Endothelial cell of umbilical vein (primary cell): ENCODE data around the gene PIGZ. TPM values are rescaled to one million over a fixed set of nuclear protein-coding genes. Genes with fewer than 3 reads are reported as not detected.

Experiments
- BruUV-seq: library from RNA; stranded (reverse); fragments of 400-500 nt; replicated peaks from 2 replicates; lab custom pipeline; 2021; lab: Mats Ljungman, UMichigan
- CTCF ChIA-PET: fragments of 300-600, 350-600 bp; sonication (Branson Sonifier 250); formaldehyde crosslinking; loops from one replicate; lab custom pipeline; 2021; ENCODE audit warnings: antibody characterized with exemption, inconsistent platforms; lab: Charles Lee
- POLR2A ChIA-PET: fragments of 300-600, 350-600 bp; sonication (Branson Sonifier 250); formaldehyde crosslinking; loops from one replicate; lab custom pipeline; 2021; ENCODE audit warnings: antibody characterized with exemption, inconsistent platforms; lab: Charles Lee
- DNase-seq: peaks from one replicate; pipeline ENCODE4 v3.0.0-alpha.2; 2011; ENCODE audit warnings: low read depth, low spot score
- FAIRE-seq: peaks from 2 replicates; lab custom pipeline; 2011; peaks lifted over from hg19 to GRCh38; lab: Jason Lieb, UNC
- H2AFZ ChIP-seq: 2 replicates; pipeline ENCODE4 v1.6.0; 2012; ENCODE audit warnings: low read depth, low read length, control low read depth, inconsistent platforms
- H3K27ac ChIP-seq: 2 replicates; pipeline ENCODE4 v1.5.1; 2011; ENCODE audit warnings: low read depth, mild to moderate bottlenecking, control low read depth, low read length, moderate library complexity; ENCODE audit not compliant: insufficient read depth
- H3K27me3 ChIP-seq, 2 experiments: 2 replicates each; pipeline versions ENCODE4 v1.6.0 to v1.6.1; 2011; ENCODE audit warnings: low read length in 2 of 2, mixed read lengths in 1 of 2; ENCODE audit not compliant: control insufficient read depth in 2 of 2, insufficient read depth in 2 of 2
- H3K36me3 ChIP-seq, 2 experiments: 2 replicates in 1 of 2; 3 replicates in 1 of 2; pipeline ENCODE4 v1.5.1; 2011; ENCODE audit warnings: low read length in 2 of 2, mild to moderate bottlenecking in 1 of 2, moderate library complexity in 1 of 2; ENCODE audit not compliant: control insufficient read depth in 2 of 2, insufficient read depth in 2 of 2; ENCODE audit errors: extremely low read depth in 1 of 2
- H3K4me1 ChIP-seq: 3 replicates; pipeline ENCODE4 v1.5.1; 2011; ENCODE audit warnings: mild to moderate bottlenecking, low read length; ENCODE audit not compliant: control insufficient read depth, insufficient read depth; ENCODE audit errors: extremely low read depth
- H3K4me2 ChIP-seq: 2 replicates; pipeline ENCODE4 v1.6.1; 2011; ENCODE audit warnings: low read length, control low read depth, mixed read lengths; ENCODE audit not compliant: insufficient read depth
- H3K4me3 ChIP-seq, 3 experiments: fragments of 200-600 bp in 1 of 3; sonication (generic), shearing (Covaris generic) in 1 of 3; replicated peaks in 1 of 3; 2 replicates each; pipeline ENCODE4 v1.5.1; 2011 to 2016; ENCODE audit warnings: control low read depth in 3 of 3, low read length in 3 of 3, mild to moderate bottlenecking in 2 of 3, inconsistent platforms in 1 of 3, low read depth in 1 of 3, moderate library complexity in 1 of 3; ENCODE audit not compliant: insufficient read depth in 1 of 3
- H3K79me2 ChIP-seq: 2 replicates; pipeline ENCODE4 v1.6.0; 2012; ENCODE audit warnings: low read length, inconsistent platforms; ENCODE audit not compliant: control insufficient read depth, insufficient read depth
- H3K9ac ChIP-seq: replicated peaks from 2 replicates; pipeline ENCODE3; 2011; ENCODE audit warnings: low read length, control low read depth; ENCODE audit not compliant: insufficient read depth; ENCODE audit errors: extremely low read depth
- H3K9me1 ChIP-seq: replicated peaks from 3 replicates; pipeline ENCODE4 v1.6.0; 2011; ENCODE audit warnings: mild to moderate bottlenecking, low read length; ENCODE audit not compliant: control insufficient read depth, insufficient read depth; ENCODE audit errors: extremely low read depth
- H3K9me3 ChIP-seq: replicated peaks from 2 replicates; pipeline ENCODE4 v1.5.1; 2012; ENCODE audit warnings: low read length, inconsistent platforms; ENCODE audit not compliant: control insufficient read depth, insufficient read depth
- H4K20me1 ChIP-seq: replicated peaks from 2 replicates; pipeline ENCODE3; 2011; ENCODE audit warnings: mild to moderate bottlenecking, low read length; ENCODE audit not compliant: control insufficient read depth, insufficient read depth; ENCODE audit errors: extremely low read depth
- CTCF ChIP-seq, 2 donors: IDR thresholded peaks; 1 replicate in 1 of 2; 2 replicates in 1 of 2; pipeline ENCODE4 v1.5.1; 2011; ENCODE audit warnings: low read length in 2 of 2, mild to moderate bottlenecking in 2 of 2, moderate library complexity in 2 of 2, control low read depth in 1 of 2, inconsistent platforms in 1 of 2, low read depth in 1 of 2; ENCODE audit not compliant: insufficient read depth in 1 of 2; ENCODE audit errors: extremely low read depth in 1 of 2
- EZH2 ChIP-seq: IDR thresholded peaks from 2 replicates; pipeline ENCODE4 v1.6.1; 2012; ENCODE audit warnings: borderline replicate concordance, low read depth, mild to moderate bottlenecking, moderate library complexity, low read length, inconsistent platforms; ENCODE audit not compliant: severe bottlenecking
- FOS ChIP-seq: IDR thresholded peaks from 2 replicates; pipeline ENCODE4 v1.6.1; 2011; ENCODE audit warnings: mild to moderate bottlenecking, low read length, moderate library complexity, borderline replicate concordance; ENCODE audit not compliant: insufficient read depth
- GATA2 ChIP-seq: IDR thresholded peaks from 2 replicates; pipeline ENCODE4 v1.7.0; 2011; ENCODE audit warnings: low read depth, mild to moderate bottlenecking, moderate library complexity, mixed read lengths, low read length; ENCODE audit not compliant: insufficient read length, insufficient read depth
- JUN ChIP-seq: IDR thresholded peaks from 2 replicates; pipeline ENCODE4 v1.6.1; 2011; ENCODE audit warnings: borderline replicate concordance, low read depth; ENCODE audit not compliant: insufficient read length, insufficient read depth
- MAX ChIP-seq: IDR thresholded peaks from 2 replicates; pipeline ENCODE4 v1.6.1; 2011; ENCODE audit not compliant: insufficient read depth, insufficient read length
- MYC ChIP-seq: IDR thresholded peaks from one replicate; pipeline ENCODE4 v1.6.1; 2011; ENCODE audit warnings: mild to moderate bottlenecking, low read depth, low read length
- POLR2A ChIP-seq: IDR thresholded peaks from 2 replicates; pipeline ENCODE4 v1.6.1; 2012; ENCODE audit warnings: low read depth, mild to moderate bottlenecking, control low read depth, low read length
- POLR2AphosphoS5 ChIP-seq: IDR thresholded peaks from 2 replicates; pipeline ENCODE4 v1.6.1; 2012; ENCODE audit warnings: low read depth, mild to moderate bottlenecking, control low read depth, low read length, moderate library complexity; ENCODE audit not compliant: insufficient read depth
- dilution Hi-C: fragments of 300-500 bp; cut with MboI; formaldehyde crosslinking; loops from one replicate; pipeline ENCODE4 v1.15.0; 2019; ENCODE audit warnings: low sequenced_read_pairs; ENCODE audit not compliant: extremely low pct_ligation_motif_present
- intact Hi-C: fragments of 100-400 bp; cut with micrococcal nuclease; formaldehyde crosslinking; loops from one replicate; pipeline ENCODE4 v1.10.0; 2022
- polyA plus RNA-seq, 4 experiments: library from polyadenylated mRNA; depleted of rRNA in 3 of 4; stranded (reverse) in 3 of 4; unstranded in 1 of 4; fragments of >200 nt; gene quantifications; 2 replicates each; pipeline versions ENCODE4 v1.2.1 to v1.2.3, GENCODE V29; 2011 to 2012; ENCODE audit warnings: missing spikeins in 1 of 4
- total RNA-seq: library from RNA; stranded (reverse); gene quantifications from 2 replicates; pipeline ENCODE4 v1.2.3, GENCODE V29; 2021

Gene PIGZ
- total and polyA plus RNA-seq, 2 donors (not counting 3 experiments of a cell fraction or from before 2014, with no cell fraction given) = 6.0 to 6.5 TPM

GRCh38 chr3:197011780-197012539 lies 43.3 kb upstream of the PIGZ start:
- H3K4me3 ChIP-seq = no peak overlapping the region
- no peaks in the 10 kb centered on the region for H3K4me1 ChIP-seq
- H3K9me3 ChIP-seq = no peaks in the 10 kb centered on the region
- intact Hi-C loops (no loop called here), dilution Hi-C loops (no loop called here)
- no TSS peak for BruUV-seq
- H3K4me2 ChIP-seq = no peak overlapping the region
- no peaks in the 10 kb centered on the region for H3K36me3 ChIP-seq
- POLR2A ChIA-PET = no interaction called here
- H3K9me1 ChIP-seq = no peaks in the 10 kb centered on the region
- CTCF ChIA-PET = no interaction called here
- FAIRE-seq = no peak
- DNase-seq = no peak
- H3K79me2 ChIP-seq = no peaks in the 10 kb centered on the region
- H4K20me1 ChIP-seq = no peaks in the 10 kb centered on the region
- no peak for TF ChIP-seq FOS
- TF ChIP-seq MAX = no peak
- TF ChIP-seq JUN = no peak
- no peak for TF ChIP-seq MYC
- no peak for TF ChIP-seq GATA2
- no peak for TF ChIP-seq POLR2AphosphoS5
- no peak for TF ChIP-seq POLR2A
- no peak for TF ChIP-seq EZH2
- no peak for TF ChIP-seq CTCF (IDR thresholded peaks at IDR 0.05; ENCODE audit: extremely low read depth in 1 of 2, insufficient read depth in 1 of 2, low read depth in 1 of 2, low read length in 2 of 2)
- no peaks in the 10 kb centered on the region for H3K27me3 ChIP-seq
- no peak overlapping the region for H3K9ac ChIP-seq
- no peak overlapping the region for H2AFZ ChIP-seq
- H3K27ac ChIP-seq = no peak overlapping the region
